Measurements from ENCODE around the gene APOM. TPM values are rescaled to one million over a fixed set of nuclear protein-coding genes. Genes with fewer than 3 reads are reported as not detected.

APOM gene
- total and polyA plus RNA-seq, 12 donors: 2.3 to 18.2 (median 4.5) TPM; not detected in 1

- H3K4me1 ChIP-seq (replicated peaks in 1 of 2): peaks cover 12 to 40% of the 10 kb centered on the region in 2 donors
- no peaks in the 10 kb centered on the region for H3K9me3 ChIP-seq (replicated peaks in 1 of 3)
- peak overlapping the region in 1 of 5 donors; percentile 15 for H3K27ac ChIP-seq
- intact Hi-C loops (cut with DNase I): no loop called here
- no peak overlapping the region for H3K4me3 ChIP-seq
- no peaks in the 10 kb centered on the region for H3K27me3 ChIP-seq
- no peak for TF ChIP-seq CTCF (IDR thresholded peaks at IDR 0.05)
- no peak for TF ChIP-seq POLR2A (IDR thresholded peaks at IDR 0.05)
- DNase-seq: no peak
- H3K36me3 ChIP-seq (replicated peaks in 1 of 2): peaks cover 0 to 24% of the 10 kb centered on the region in 2 donors
- WGBS, 4 donors: 77 to 84% (median 80%) methylated on average over 6 of the region's 6 CpGs
Measured at GRCh38 chr6:31657406-31658157, 1.9 kb downstream of the APOM start.

DNA sequence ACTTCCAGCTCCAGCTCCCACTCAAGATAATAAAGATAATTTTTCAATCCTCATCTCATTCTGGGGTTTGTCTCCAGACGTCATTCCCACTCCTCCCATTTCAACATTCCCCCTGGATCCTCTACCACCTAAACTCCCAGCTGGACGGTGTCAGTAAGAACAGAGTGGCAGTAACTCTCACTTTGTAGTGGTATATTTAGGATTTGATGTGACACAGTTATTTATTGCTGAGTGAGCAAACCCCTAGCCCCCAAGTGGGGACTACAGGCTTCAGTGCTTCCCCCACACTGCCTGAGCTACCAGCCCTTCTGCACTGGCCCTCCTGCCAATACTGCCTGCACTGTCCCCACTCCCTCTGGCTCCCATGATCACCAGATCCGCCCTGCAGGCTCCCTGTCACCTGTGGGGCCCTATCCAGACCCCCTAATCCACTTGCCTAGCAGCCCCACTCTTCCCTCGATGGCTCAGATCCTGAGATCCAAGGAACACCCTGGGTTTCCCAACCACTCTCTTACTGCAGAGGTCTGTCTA is 2.5 kb downstream of the APOM start:
- Histone ChIP-seq H3K9me3 (replicated peaks in 1 of 3) (no peaks in the 10 kb centered on the region), H3K4me1 (replicated peaks in 1 of 2) (peaks cover 12 to 44% of the 10 kb centered on the region in 2 donors), H3K4me3 (no peak overlapping the region), H3K27me3 (no peaks in the 10 kb centered on the region), H3K36me3 (replicated peaks in 1 of 2) (peaks cover 0 to 24% of the 10 kb centered on the region in 2 donors), H3K27ac (peak overlapping the region in 2 of 5 donors; percentile 2 to 15)
- 77 to 87% (median 81%) methylated on average over 4 of the region's 4 CpGs for WGBS, 4 donors
- no peak for TF ChIP-seq CTCF (IDR thresholded peaks at IDR 0.05)
- TF ChIP-seq POLR2A (IDR thresholded peaks at IDR 0.05): no peak
- intact Hi-C loops (cut with DNase I): no loop called here
- no peak for DNase-seq

GRCh38 chr6:31658983-31659648 is 3.4 kb downstream of the APOM start:
- no peaks in the 10 kb centered on the region for H3K27me3 ChIP-seq
- H3K4me3 ChIP-seq: peak overlapping the region in 2 of 4 donors; percentile 54 to 80
- 75 to 84% (median 82%) methylated on average over 9 to 13 of the region's 13 CpGs for WGBS, 4 donors
- no peaks in the 10 kb centered on the region for H3K9me3 ChIP-seq (replicated peaks in 1 of 3)
- H3K36me3 ChIP-seq (replicated peaks in 1 of 2): peaks cover 0 to 24% of the 10 kb centered on the region in 2 donors
- DNase-seq: no peak
- peak overlapping the region in 2 of 5 donors; percentile 91 to 97 for H3K27ac ChIP-seq
- intact Hi-C loops (cut with DNase I): no loop called here
- no peak for TF ChIP-seq CTCF (IDR thresholded peaks at IDR 0.05)
- TF ChIP-seq POLR2A (IDR thresholded peaks at IDR 0.05): no peak
- peaks cover 18 to 44% of the 10 kb centered on the region in 2 donors for H3K4me1 ChIP-seq (replicated peaks in 1 of 2)

- peak in 1 of 2 donors; percentile 19 for TF ChIP-seq POLR2A (IDR thresholded peaks at IDR 0.05)
- TF ChIP-seq CTCF (IDR thresholded peaks at IDR 0.05): no peak
- Histone ChIP-seq H3K27ac (peak overlapping the region; percentile 73 to 97 (median 86)), H3K4me3 (peak overlapping the region in 3 of 4 donors; percentile 50 to 80 (median 54)), H3K9me3 (replicated peaks in 1 of 3) (no peaks in the 10 kb centered on the region), H3K36me3 (replicated peaks in 1 of 2) (peaks cover 0 to 24% of the 10 kb centered on the region in 2 donors), H3K27me3 (no peaks in the 10 kb centered on the region), H3K4me1 (replicated peaks in 1 of 2) (peaks cover 20 to 45% of the 10 kb centered on the region in 2 donors)
- WGBS, 4 donors: 4 to 27% (median 15%) methylated on average over 4 to 13 of the region's 13 CpGs
- intact Hi-C loops (cut with DNase I): no loop called here
- peak in 3 of 7 donors; percentile 39 to 60 (median 60) for DNase-seq
Measured at GRCh38 chr6:31659649-31660380, 4.1 kb downstream of the APOM start.

All from adrenal gland (tissue), 12 donors.